Keratinocyte (primary cell): ENCODE measurements around the gene TMEM248. TPM values are rescaled to one million over a fixed set of nuclear protein-coding genes. Genes with fewer than 3 reads are reported as not detected.

Experiments used
- DNase-seq: peaks from one replicate; pipeline ENCODE4 v3.0.0-alpha.2; 2011; ENCODE audit warnings: low read depth, missing footprints, low spot score
- FAIRE-seq: peaks from 2 replicates; lab custom pipeline; 2011; peaks lifted over from hg19 to GRCh38; lab: Jason Lieb, UNC
- H2AFZ ChIP-seq: 2 replicates; pipeline ENCODE4 v1.6.0; 2012; ENCODE audit warnings: low read length, control low read depth, inconsistent platforms; ENCODE audit not compliant: control insufficient read depth
- H3K27ac ChIP-seq: 2 replicates; pipeline ENCODE4 v1.5.1; 2011; ENCODE audit warnings: low read length; ENCODE audit not compliant: control insufficient read depth, insufficient read depth
- H3K27me3 ChIP-seq: 3 replicates; pipeline ENCODE4 v1.6.0; 2011; ENCODE audit warnings: low read length; ENCODE audit not compliant: control insufficient read depth, insufficient read depth; ENCODE audit errors: extremely low read depth
- H3K36me3 ChIP-seq, 2 experiments: 2 replicates in 1 of 2; 3 replicates in 1 of 2; pipeline ENCODE4 v1.5.1; 2011; ENCODE audit warnings: low read length in 2 of 2, mild to moderate bottlenecking in 1 of 2; ENCODE audit not compliant: control insufficient read depth in 2 of 2, insufficient read depth in 2 of 2; ENCODE audit errors: extremely low read depth in 1 of 2
- H3K4me1 ChIP-seq: 3 replicates; pipeline ENCODE4 v1.5.1; 2011; ENCODE audit warnings: low read length; ENCODE audit not compliant: control insufficient read depth, insufficient read depth; ENCODE audit errors: extremely low read depth
- H3K4me2 ChIP-seq: 3 replicates; pipeline ENCODE4 v1.6.0; 2011; ENCODE audit warnings: low read depth, low read length; ENCODE audit not compliant: control insufficient read depth, insufficient read depth; ENCODE audit errors: extremely low read depth
- H3K4me3 ChIP-seq, 3 experiments: fragments of 200-600 bp in 1 of 3; sonication (generic) in 1 of 3; 2 replicates in 2 of 3; 3 replicates in 1 of 3; pipeline ENCODE4 v1.5.1; 2011 to 2016; ENCODE audit warnings: low read length in 3 of 3, mild to moderate bottlenecking in 3 of 3, control low read depth in 2 of 3, inconsistent platforms in 1 of 3, low read depth in 1 of 3, mixed read lengths in 1 of 3, mixed run types in 1 of 3, moderate library complexity in 1 of 3; ENCODE audit not compliant: control insufficient read depth in 2 of 3, insufficient read depth in 2 of 3; ENCODE audit errors: extremely low read depth in 1 of 3
- H3K79me2 ChIP-seq: 2 replicates; pipeline ENCODE4 v1.6.0; 2012; ENCODE audit warnings: low read length; ENCODE audit not compliant: control insufficient read depth, insufficient read depth
- H3K9ac ChIP-seq: 3 replicates; pipeline ENCODE4 v1.6.0; 2011; ENCODE audit warnings: low read length; ENCODE audit not compliant: control insufficient read depth, insufficient read depth; ENCODE audit errors: extremely low read depth
- H3K9me1 ChIP-seq: 3 replicates; pipeline ENCODE4 v1.6.0; 2011; ENCODE audit warnings: low read length; ENCODE audit not compliant: control insufficient read depth, insufficient read depth; ENCODE audit errors: extremely low read depth
- H3K9me3 ChIP-seq: 2 replicates; pipeline ENCODE4 v1.5.1; 2012; ENCODE audit warnings: low read depth, low read length; ENCODE audit not compliant: control insufficient read depth
- H4K20me1 ChIP-seq: 3 replicates; pipeline ENCODE4 v1.6.0; 2011; ENCODE audit warnings: low read length; ENCODE audit not compliant: control insufficient read depth, insufficient read depth; ENCODE audit errors: extremely low read depth
- CTCF ChIP-seq, 3 experiments: IDR thresholded peaks in 1 of 3; conservative IDR thresholded peaks in 1 of 3; optimal IDR thresholded peaks in 1 of 3; 2 replicates in 2 of 3; 3 replicates in 1 of 3; pipeline versions ENCODE3 to v1.5.1; 2011; ENCODE audit warnings: low read length in 3 of 3, mild to moderate bottlenecking in 3 of 3, moderate library complexity in 2 of 3, control low read depth in 1 of 3, inconsistent platforms in 1 of 3; ENCODE audit not compliant: insufficient read depth in 2 of 3; ENCODE audit errors: extremely low read depth in 1 of 3
- EZH2 ChIP-seq: IDR thresholded peaks from one replicate; pipeline ENCODE4 v1.6.1; 2012; ENCODE audit warnings: inconsistent platforms, mild to moderate bottlenecking, low read length, moderate library complexity
- dilution Hi-C: fragments of 300-500 bp; cut with MboI; formaldehyde crosslinking; loops from one replicate; pipeline ENCODE4 v1.7.0; 2020; ENCODE audit warnings: low sequenced_read_pairs; ENCODE audit not compliant: extremely low pct_ligation_motif_present
- polyA plus RNA-seq, 5 experiments: library from polyadenylated mRNA; depleted of rRNA in 3 of 5; stranded (reverse) in 3 of 5; stranded (forward) in 1 of 5; unstranded in 1 of 5; fragments of >200 nt; gene quantifications; 1 replicate in 1 of 5; 2 replicates in 3 of 5; 3 replicates in 1 of 5; pipeline versions ENCODE4 v1.2.1 to v1.2.3, GENCODE V29; 2011 to 2012; ENCODE audit warnings: missing spikeins in 2 of 5, low read depth in 1 of 5, low replicate concordance in 1 of 5

Gene TMEM248
- polyA plus RNA-seq, 1 donor (not counting 4 experiments of a cell fraction or from before 2014, with no cell fraction given), result 70.2 TPM

- Histone ChIP-seq H3K27ac (no peak overlapping the region), H3K79me2 (no peaks in the 10 kb centered on the region), H2AFZ (no peak overlapping the region), H3K4me3 (no peak overlapping the region), H3K4me1 (no peaks in the 10 kb centered on the region), H3K9me1 (no peaks in the 10 kb centered on the region), H3K4me2 (no peak overlapping the region), H4K20me1 (no peaks in the 10 kb centered on the region), H3K36me3 (peaks cover 15 to 17% of the 10 kb centered on the region in 2 experiments), H3K27me3 (no peaks in the 10 kb centered on the region), H3K9me3 (no peaks in the 10 kb centered on the region), H3K9ac (no peak overlapping the region)
- no peak for TF ChIP-seq CTCF (optimal IDR thresholded peaks at IDR 0.05 in 1 of 3, IDR thresholded peaks at IDR 0.05 in 1 of 3, conservative IDR thresholded peaks at IDR 0.05 in 1 of 3; ENCODE audit: extremely low read depth in 1 of 3, insufficient read depth in 2 of 3, low read length in 3 of 3)
- no peak for TF ChIP-seq EZH2
- no peak for FAIRE-seq
- dilution Hi-C loops, result no loop called here
- no peak for DNase-seq
Observed at GRCh38 chr7:66960192-66960591, 39.2 kb downstream of the TMEM248 start.

- Histone ChIP-seq H3K9me1 (no peaks in the 10 kb centered on the region), H3K9me3 (no peaks in the 10 kb centered on the region), H3K4me3 (no peak overlapping the region), H3K27ac (no peak overlapping the region), H3K27me3 (no peaks in the 10 kb centered on the region), H3K9ac (no peak overlapping the region), H2AFZ (no peak overlapping the region), H3K4me1 (no peaks in the 10 kb centered on the region), H3K79me2 (no peaks in the 10 kb centered on the region), H4K20me1 (no peaks in the 10 kb centered on the region), H3K36me3 (peaks cover 10 to 11% of the 10 kb centered on the region in 2 experiments), H3K4me2 (no peak overlapping the region)
- no peak for DNase-seq
- no peak for FAIRE-seq
- dilution Hi-C loops, result no loop called here
- TF ChIP-seq EZH2 (no peak), CTCF (optimal IDR thresholded peaks at IDR 0.05 in 1 of 3, IDR thresholded peaks at IDR 0.05 in 1 of 3, conservative IDR thresholded peaks at IDR 0.05 in 1 of 3; ENCODE audit: extremely low read depth in 1 of 3, insufficient read depth in 2 of 3, low read length in 3 of 3) (no peak)
Observed at GRCh38 chr7:66961096-66961495, 40.1 kb downstream of the TMEM248 start.
